Testis (tissue), 2 donors: Measurements from ENCODE around the gene ADM2.

Source experiments
- POLR2A ChIP-seq: fragments of 450-650 bp; IDR thresholded peaks from one replicate; pipeline ENCODE4 v1.6.1; 2017; ENCODE audit warnings: antibody characterized with exemption, mild to moderate bottlenecking, moderate library complexity
- TF ChIP-seq, protein P1 (sequence below), 3 experiments: fragments of 450-650 bp in 2 of 3; fragments of 200-600 bp in 1 of 3; sonication (generic) in 1 of 3; IDR thresholded peaks; one replicate each; pipeline ENCODE4 v1.5.1; 2016 to 2019; ENCODE audit warnings: antibody characterized with exemption in 3 of 3, mild to moderate bottlenecking in 2 of 3, moderate library complexity in 1 of 3

DNA sequence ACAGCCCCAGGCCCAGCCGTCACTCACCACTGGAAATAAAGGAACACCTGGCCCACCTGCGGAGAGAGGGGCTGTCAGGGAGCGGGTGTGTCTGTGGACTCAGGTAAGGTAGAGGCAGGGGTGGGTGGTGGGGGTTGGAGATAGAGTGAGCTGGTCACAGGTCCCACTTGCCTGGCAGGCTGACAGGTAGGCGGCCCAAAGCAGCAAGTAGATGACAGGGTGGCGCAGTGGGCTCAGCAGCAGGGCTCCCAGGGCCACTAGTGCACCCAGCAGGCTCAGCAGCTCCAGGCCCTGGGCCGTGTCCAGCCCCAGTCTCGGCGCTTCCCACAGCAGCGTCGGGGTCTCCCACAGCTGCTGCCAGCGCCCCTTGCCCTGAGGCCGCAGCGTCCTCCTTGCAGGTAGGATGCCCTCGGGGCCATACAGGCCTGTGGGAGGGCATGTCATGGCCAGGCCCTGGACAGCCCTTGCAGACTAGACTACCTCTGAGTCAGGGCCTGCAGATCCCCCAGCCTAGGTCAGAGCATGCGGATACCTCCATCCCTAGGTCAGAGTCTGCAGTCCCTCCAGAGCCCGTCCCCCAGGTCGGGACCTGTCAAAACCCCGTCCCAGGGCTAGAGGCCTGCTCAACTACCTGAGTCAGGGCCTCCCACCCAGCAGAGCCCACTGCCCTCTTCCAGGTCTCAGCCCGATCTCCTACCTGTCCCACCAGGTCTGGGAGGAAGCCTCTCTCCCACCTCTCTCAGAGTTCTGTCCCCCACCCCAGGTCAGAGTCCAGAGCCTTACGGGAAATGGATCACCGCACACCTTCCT, 25.5 kb downstream of the ADM2 start:
- TF ChIP-seq, protein P1, sequence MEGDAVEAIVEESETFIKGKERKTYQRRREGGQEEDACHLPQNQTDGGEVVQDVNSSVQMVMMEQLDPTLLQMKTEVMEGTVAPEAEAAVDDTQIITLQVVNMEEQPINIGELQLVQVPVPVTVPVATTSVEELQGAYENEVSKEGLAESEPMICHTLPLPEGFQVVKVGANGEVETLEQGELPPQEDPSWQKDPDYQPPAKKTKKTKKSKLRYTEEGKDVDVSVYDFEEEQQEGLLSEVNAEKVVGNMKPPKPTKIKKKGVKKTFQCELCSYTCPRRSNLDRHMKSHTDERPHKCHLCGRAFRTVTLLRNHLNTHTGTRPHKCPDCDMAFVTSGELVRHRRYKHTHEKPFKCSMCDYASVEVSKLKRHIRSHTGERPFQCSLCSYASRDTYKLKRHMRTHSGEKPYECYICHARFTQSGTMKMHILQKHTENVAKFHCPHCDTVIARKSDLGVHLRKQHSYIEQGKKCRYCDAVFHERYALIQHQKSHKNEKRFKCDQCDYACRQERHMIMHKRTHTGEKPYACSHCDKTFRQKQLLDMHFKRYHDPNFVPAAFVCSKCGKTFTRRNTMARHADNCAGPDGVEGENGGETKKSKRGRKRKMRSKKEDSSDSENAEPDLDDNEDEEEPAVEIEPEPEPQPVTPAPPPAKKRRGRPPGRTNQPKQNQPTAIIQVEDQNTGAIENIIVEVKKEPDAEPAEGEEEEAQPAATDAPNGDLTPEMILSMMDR (IDR thresholded peaks at IDR 0.05): no peak
- no peak for TF ChIP-seq POLR2A
